Retinal pigment epithelial cell (primary cell): Measurements from ENCODE around the gene CALU.

ENCODE experiments used
- DNase-seq: peaks from one replicate; pipeline ENCODE4 v3.0.0-alpha.2; 2010; ENCODE audit warnings: low read depth
- H3K4me3 ChIP-seq: 2 replicates; pipeline ENCODE4 v1.5.1; 2011; ENCODE audit warnings: mild to moderate bottlenecking, low read length, control low read depth, moderate library complexity
- TF ChIP-seq, protein P1 (sequence below): conservative IDR thresholded peaks from 2 replicates; pipeline ENCODE4 v1.5.1; 2011; ENCODE audit warnings: low read depth, low read length, control low read depth, inconsistent platforms

The CALU gene

DNA sequence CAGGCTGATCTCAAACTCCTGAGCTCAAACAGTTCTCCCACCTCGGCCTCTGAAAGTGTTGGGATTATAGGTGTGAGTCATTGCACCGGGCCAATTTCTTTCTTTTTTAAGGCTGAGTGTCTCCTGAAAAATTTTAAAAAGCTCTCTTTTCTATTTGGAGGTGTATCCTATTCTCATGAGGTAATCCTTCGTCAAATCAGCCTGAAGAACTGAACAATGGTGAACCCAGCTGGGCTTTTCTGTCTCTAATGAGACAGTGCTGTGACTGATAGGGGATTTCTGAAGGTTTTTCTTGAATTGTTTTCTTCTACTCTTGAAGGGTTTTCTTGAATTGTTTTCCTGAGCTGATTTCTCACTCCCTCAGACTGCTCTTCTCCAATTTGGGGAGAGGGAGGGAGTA lies 30.9 kb upstream of the CALU start:
- no peak for DNase-seq
- TF ChIP-seq, protein P1, sequence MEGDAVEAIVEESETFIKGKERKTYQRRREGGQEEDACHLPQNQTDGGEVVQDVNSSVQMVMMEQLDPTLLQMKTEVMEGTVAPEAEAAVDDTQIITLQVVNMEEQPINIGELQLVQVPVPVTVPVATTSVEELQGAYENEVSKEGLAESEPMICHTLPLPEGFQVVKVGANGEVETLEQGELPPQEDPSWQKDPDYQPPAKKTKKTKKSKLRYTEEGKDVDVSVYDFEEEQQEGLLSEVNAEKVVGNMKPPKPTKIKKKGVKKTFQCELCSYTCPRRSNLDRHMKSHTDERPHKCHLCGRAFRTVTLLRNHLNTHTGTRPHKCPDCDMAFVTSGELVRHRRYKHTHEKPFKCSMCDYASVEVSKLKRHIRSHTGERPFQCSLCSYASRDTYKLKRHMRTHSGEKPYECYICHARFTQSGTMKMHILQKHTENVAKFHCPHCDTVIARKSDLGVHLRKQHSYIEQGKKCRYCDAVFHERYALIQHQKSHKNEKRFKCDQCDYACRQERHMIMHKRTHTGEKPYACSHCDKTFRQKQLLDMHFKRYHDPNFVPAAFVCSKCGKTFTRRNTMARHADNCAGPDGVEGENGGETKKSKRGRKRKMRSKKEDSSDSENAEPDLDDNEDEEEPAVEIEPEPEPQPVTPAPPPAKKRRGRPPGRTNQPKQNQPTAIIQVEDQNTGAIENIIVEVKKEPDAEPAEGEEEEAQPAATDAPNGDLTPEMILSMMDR, result no peak
- H3K4me3 ChIP-seq, result no peak overlapping the region

DNA sequence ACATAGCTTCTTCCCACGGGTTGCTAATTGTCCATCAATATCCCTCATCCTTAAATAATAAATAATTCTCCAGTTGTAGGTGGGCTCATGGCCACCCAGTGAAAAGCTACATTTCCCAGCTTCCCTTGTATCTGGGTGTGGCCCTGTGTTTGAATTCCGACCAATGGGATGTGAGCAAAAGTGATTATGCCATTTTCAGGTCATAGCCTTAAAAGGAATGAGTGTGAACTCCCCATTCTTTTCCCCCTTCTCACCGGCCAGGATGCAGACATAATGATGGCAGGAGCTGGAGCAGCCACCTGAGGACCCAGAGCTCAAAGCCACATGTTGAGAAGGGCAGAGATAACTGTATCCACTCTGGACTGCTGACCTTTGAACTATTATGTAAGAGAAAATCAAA lies 30.3 kb upstream of the CALU start:
- no peak overlapping the region for H3K4me3 ChIP-seq
- no peak for DNase-seq
- TF ChIP-seq, protein P1, result no peak

DNA sequence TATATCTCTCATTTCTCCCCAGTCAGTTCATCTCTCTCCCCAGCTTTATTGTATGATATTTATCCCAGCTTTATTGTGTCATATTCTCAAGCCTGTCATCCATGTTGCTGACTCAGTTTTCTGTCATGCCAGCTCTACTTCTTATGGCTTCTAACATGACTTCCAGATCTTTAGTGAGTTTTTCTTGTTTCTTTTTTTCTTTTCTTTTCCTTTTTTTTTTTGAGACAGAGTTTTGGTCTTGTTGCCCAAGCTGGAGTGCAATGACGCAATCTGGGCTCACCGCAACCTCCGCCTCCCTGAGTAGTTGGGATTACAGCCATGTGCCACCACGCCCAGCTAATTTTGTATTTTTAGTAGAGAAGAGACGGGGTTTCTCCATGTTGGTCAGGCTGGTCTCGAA lies 28.7 kb upstream of the CALU start:
- no peak overlapping the region for H3K4me3 ChIP-seq

DNA sequence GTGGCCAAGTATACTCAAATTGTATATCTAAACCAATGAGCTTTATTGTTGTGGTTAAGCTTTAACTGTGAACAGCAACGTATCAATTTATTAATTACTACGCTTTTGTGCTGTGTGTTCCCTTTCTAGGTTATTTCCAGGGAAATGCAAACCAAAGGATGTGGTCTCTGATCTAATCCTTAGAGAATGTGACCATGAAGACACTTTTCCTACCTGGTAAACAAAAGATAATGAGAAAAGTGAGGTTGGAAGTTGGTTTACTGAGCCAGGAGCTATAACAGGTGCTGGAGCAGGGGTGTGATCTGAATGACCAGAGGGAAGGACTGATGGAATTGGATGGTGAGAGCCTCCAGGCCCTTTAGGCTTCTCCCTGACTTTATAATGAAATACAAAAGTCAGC lies 25.4 kb upstream of the CALU start:
- H3K4me3 ChIP-seq, result no peak overlapping the region
- TF ChIP-seq, protein P1, result no peak
- DNase-seq, result no peak

More for the DNA sequence above, 28.7 kb upstream of the CALU start:
- no peak for DNase-seq
- TF ChIP-seq, protein P1, result no peak

DNA sequence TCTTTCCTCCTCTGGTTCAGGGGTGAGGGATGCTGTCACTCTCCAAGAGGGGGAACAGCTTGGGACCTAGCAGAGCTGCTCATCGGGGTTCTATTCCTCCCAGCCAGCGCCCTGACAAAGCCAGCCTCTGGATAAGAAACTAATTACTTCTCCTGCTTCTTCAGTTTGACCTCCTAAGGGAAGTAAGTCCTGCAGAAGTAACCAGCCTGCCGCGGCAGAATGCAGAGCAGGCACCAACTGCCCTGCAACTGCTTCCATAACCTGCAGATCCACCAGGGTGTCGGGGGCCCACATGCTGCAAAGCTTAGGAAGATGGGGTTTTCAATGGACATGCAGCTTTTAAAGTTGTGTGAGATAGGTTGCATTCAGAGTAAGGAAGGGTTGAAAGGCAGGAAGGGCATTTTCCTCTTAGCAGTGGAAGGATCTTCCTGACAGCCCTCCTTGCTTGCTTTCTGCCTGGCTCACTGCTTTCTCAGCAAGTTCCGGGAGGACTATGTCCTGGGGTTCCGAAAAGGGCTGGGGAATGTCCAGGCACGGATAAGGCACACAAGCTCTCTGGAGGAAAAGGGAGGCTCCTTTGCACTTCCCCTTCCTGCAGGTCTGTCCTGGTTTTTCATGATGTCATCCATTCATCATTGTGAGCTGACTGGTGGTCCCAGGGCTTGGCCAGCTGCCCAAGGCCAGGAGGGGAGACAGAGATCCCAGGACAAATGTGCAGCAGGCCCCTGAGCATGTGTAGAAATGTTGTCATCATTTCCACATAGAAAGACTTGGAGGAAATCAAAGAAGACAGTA lies 24.3 kb upstream of the CALU start:
- no peak for DNase-seq
- TF ChIP-seq, protein P1, result no peak
- no peak overlapping the region for H3K4me3 ChIP-seq

DNA sequence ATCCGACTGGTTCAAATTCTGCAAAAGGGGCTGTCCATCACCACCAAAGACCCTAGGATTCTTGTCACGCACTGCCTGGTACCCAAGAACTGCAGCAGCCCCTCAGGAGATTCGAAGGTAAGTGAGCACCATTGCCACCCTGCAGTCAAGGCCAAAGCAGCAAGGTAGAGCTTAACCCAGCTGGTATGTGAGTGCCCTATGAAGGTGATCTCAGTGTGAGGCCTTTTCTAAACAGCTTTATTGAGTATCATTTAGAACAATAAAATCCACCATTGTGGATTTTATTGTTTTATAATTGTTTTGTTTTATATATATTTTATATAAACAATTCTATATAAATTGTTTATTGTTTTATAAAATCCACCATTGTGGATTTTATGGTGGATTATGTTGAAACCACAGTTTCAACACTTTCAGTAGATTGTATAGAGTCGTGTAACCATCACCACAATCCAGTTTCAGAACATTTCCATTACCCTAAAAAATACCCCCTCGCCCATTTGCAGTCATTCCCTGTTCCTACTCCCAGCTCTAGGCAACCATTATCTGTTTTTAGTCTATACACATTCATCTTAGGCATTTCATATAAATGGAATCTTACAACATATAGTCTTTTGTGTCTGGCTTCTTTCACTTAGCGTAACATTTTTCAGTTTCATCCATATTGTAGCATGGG lies 20.1 kb upstream of the CALU start:
- H3K4me3 ChIP-seq, result no peak overlapping the region
- TF ChIP-seq, protein P1, result no peak
- no peak for DNase-seq

DNA sequence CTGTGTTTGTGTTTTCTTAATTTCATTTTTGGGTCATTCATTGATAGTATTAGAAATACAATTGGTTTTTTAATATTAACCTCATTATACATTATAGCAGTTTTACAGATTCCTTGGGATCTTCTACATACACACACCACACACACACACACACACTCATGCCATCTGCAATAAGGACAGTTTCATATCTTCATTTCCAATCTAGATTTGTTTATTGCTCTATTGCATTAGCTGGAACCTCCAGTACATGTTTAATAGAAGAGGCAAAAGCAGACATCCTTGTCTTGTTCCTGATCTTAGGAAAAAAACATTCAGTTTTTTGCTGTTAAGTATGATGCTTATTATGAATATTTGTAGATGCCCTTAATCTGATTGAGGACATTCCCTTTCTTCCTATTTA lies 17.8 kb upstream of the CALU start:
- TF ChIP-seq, protein P1, result no peak
- no peak overlapping the region for H3K4me3 ChIP-seq
- DNase-seq, result no peak
